K562 (cell line): Measurements from ENCODE around the gene VSIG10L. TPM values are rescaled to one million over a fixed set of nuclear protein-coding genes. Genes with fewer than 3 reads are reported as not detected.

ENCODE experiments used
- BHLHE40 ChIP-seq: IDR thresholded peaks from 2 replicates; pipeline ENCODE4 v1.6.1; 2011; ENCODE audit warnings: low read length, improper control_type of control experiment
- CREM ChIP-seq: IDR thresholded peaks from 2 replicates; pipeline ENCODE4 v1.6.1; 2014; ENCODE audit warnings: antibody characterized with exemption, low read depth
- CTCFL ChIP-seq: IDR thresholded peaks from 2 replicates; pipeline ENCODE4 v1.6.1; 2011; ENCODE audit warnings: borderline replicate concordance, low read depth, mild to moderate bottlenecking, moderate library complexity, low read length; ENCODE audit not compliant: insufficient read depth, poor library complexity, severe bottlenecking
- EP400 ChIP-seq: fragments of 450-650 bp; IDR thresholded peaks from 2 replicates; pipeline ENCODE4 v1.6.1; 2017; ENCODE audit warnings: antibody characterized with exemption, mild to moderate bottlenecking, moderate library complexity
- ERF ChIP-seq: fragments of 450-650 bp; formaldehyde crosslinking; IDR thresholded peaks from 2 replicates; pipeline ENCODE4 v1.4.0; 2020; ENCODE audit warnings: mild to moderate bottlenecking, mixed read lengths
- FOXP1 ChIP-seq: sonication (generic); formaldehyde crosslinking; IDR thresholded peaks from 2 replicates; pipeline ENCODE4 v1.8.0; 2022; ENCODE audit warnings: mild to moderate bottlenecking, missing genetic modification reagents
- HMGN3 ChIP-seq: IDR thresholded peaks from 2 replicates; pipeline ENCODE4 v1.6.1; 2011; ENCODE audit warnings: borderline replicate concordance, low read depth, mild to moderate bottlenecking, mixed read lengths, low read length; ENCODE audit not compliant: insufficient read length; ENCODE audit errors: extremely low read depth
- HNRNPH1 ChIP-seq: fragments of 200-400 bp; formaldehyde crosslinking; optimal IDR thresholded peaks from 2 replicates; pipeline ENCODE3; 2017; ENCODE audit warnings: low read depth, mild to moderate bottlenecking, low read length, moderate library complexity
- PHF8 ChIP-seq: fragments of 200-600 bp; sonication (generic); IDR thresholded peaks from 2 replicates; pipeline ENCODE4 v1.6.1; 2012; ENCODE audit warnings: mixed run types, mild to moderate bottlenecking, inconsistent platforms, low read length, moderate library complexity, borderline replicate concordance
- RBFOX2 ChIP-seq: fragments of 200-400 bp; formaldehyde crosslinking; IDR thresholded peaks from 2 replicates; pipeline ENCODE4 v1.6.1; 2017; ENCODE audit warnings: low read depth, mild to moderate bottlenecking, low read length, moderate library complexity
- TAF1 ChIP-seq: IDR thresholded peaks from 2 replicates; pipeline ENCODE4 v1.6.1; 2011; ENCODE audit warnings: mild to moderate bottlenecking, low read length, moderate library complexity; ENCODE audit not compliant: insufficient read depth, control insufficient read depth, severe bottlenecking; ENCODE audit errors: extremely low read depth
- ZFX ChIP-seq: sonication (generic); formaldehyde crosslinking; IDR thresholded peaks from 2 replicates; pipeline ENCODE4 v1.8.0; 2022; ENCODE audit warnings: mild to moderate bottlenecking, missing genetic modification reagents, moderate library complexity
- polyA plus RNA-seq, 8 experiments: library from polyadenylated mRNA; depleted of rRNA in 4 of 8; stranded (reverse) in 5 of 8; unstranded in 3 of 8; fragments of >200 nt; fragmentation: Nextera tagmentation in 2 of 8; fragmentation: Illumina TruSeq in 1 of 8; extraction: Ambion mirVana in 2 of 8; extraction: Trizol in 1 of 8; gene quantifications; 2 replicates each; pipeline versions ENCODE4 v1.2.1 to v1.2.3, GENCODE V29; 2011 to 2014; ENCODE audit warnings: inconsistent platforms in 1 of 8, missing spikeins in 1 of 8
- total RNA-seq, 7 experiments: library from RNA; depleted of rRNA in 6 of 7; stranded (reverse); fragments of >200 nt in 6 of 7; fragmentation: Illumina TruSeq in 2 of 7; extraction: Trizol in 2 of 7; gene quantifications; 2 replicates each; pipeline versions ENCODE4 v1.2.1 to v1.2.3, GENCODE V29; 2011 to 2021; ENCODE audit warnings: low replicate concordance in 1 of 7
- TF ChIP-seq, protein P1 (sequence below): fragments of 200-800 bp; sonication (Bioruptor generic); IDR thresholded peaks from 2 replicates; pipeline ENCODE4 v1.6.1; 2017; ENCODE audit warnings: missing genetic modification characterization, missing compliant biosample characterization
- TF ChIP-seq, protein P2 (sequence below): sonication (generic); formaldehyde crosslinking; IDR thresholded peaks from 2 replicates; pipeline ENCODE4 v1.9.0; 2022; ENCODE audit warnings: mild to moderate bottlenecking, missing genetic modification reagents
- TF ChIP-seq, protein P3 (sequence below): sonication (generic); formaldehyde crosslinking; IDR thresholded peaks from 2 replicates; pipeline ENCODE4 v1.8.1; 2023; ENCODE audit warnings: mild to moderate bottlenecking, missing genetic modification reagents
- TF ChIP-seq, protein P4 (sequence below): sonication (generic); formaldehyde crosslinking; IDR thresholded peaks from 2 replicates; pipeline ENCODE4 v1.8.0; 2022; ENCODE audit warnings: missing genetic modification reagents, mild to moderate bottlenecking, moderate library complexity, borderline replicate concordance

The VSIG10L gene
- total and polyA plus RNA-seq, 9 of the 15 experiments (the other 6 are each of a cell fraction or from before 2014, with no cell fraction given), result 1.1 to 7.6 (median 2.2) TPM

GRCh38 chr19:51327066-51328001, 14.6 kb downstream of the VSIG10L start (continued):
- TF ChIP-seq, protein P1, sequence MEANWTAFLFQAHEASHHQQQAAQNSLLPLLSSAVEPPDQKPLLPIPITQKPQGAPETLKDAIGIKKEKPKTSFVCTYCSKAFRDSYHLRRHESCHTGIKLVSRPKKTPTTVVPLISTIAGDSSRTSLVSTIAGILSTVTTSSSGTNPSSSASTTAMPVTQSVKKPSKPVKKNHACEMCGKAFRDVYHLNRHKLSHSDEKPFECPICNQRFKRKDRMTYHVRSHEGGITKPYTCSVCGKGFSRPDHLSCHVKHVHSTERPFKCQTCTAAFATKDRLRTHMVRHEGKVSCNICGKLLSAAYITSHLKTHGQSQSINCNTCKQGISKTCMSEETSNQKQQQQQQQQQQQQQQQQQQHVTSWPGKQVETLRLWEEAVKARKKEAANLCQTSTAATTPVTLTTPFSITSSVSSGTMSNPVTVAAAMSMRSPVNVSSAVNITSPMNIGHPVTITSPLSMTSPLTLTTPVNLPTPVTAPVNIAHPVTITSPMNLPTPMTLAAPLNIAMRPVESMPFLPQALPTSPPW (CRISPR knock-in tag), result peak; percentile 58
- TF ChIP-seq, protein P2, sequence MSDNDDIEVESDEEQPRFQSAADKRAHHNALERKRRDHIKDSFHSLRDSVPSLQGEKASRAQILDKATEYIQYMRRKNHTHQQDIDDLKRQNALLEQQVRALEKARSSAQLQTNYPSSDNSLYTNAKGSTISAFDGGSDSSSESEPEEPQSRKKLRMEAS, result peak; percentile 80
- TF ChIP-seq BHLHE40 (0 out of 2 replicates have a peak, but pooled peaks have one; percentile 21), HNRNPH1 (no peak), ERF (CRISPR knock-in tag) (0 out of 2 replicates have a peak, but pooled peaks have one; percentile 18), PHF8 (peak; percentile 87; the same call in 1 of the 2 replicates), TAF1 (peak; percentile 71), ZFX (CRISPR knock-in tag) (peak; percentile 70), HMGN3 (peak; percentile 55), CTCFL (peak; percentile 95), CREM (peak; percentile 82), RBFOX2 (peak; percentile 88), FOXP1 (CRISPR knock-in tag) (0 out of 2 replicates have a peak, but pooled peaks have one; percentile 12), EP400 (peak; percentile 55)
- TF ChIP-seq, protein P3, sequence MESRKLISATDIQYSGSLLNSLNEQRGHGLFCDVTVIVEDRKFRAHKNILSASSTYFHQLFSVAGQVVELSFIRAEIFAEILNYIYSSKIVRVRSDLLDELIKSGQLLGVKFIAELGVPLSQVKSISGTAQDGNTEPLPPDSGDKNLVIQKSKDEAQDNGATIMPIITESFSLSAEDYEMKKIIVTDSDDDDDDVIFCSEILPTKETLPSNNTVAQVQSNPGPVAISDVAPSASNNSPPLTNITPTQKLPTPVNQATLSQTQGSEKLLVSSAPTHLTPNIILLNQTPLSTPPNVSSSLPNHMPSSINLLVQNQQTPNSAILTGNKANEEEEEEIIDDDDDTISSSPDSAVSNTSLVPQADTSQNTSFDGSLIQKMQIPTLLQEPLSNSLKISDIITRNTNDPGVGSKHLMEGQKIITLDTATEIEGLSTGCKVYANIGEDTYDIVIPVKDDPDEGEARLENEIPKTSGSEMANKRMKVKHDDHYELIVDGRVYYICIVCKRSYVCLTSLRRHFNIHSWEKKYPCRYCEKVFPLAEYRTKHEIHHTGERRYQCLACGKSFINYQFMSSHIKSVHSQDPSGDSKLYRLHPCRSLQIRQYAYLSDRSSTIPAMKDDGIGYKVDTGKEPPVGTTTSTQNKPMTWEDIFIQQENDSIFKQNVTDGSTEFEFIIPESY (CRISPR knock-in tag), result peak; percentile 20; the same call in 1 of the 2 replicates
- TF ChIP-seq, protein P4, sequence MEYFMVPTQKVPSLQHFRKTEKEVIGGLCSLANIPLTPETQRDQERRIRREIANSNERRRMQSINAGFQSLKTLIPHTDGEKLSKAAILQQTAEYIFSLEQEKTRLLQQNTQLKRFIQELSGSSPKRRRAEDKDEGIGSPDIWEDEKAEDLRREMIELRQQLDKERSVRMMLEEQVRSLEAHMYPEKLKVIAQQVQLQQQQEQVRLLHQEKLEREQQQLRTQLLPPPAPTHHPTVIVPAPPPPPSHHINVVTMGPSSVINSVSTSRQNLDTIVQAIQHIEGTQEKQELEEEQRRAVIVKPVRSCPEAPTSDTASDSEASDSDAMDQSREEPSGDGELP (CRISPR knock-in tag), result 0 out of 2 replicates have a peak, but pooled peaks have one; percentile 23
